BLaER1 treated with 17β-estradiol and CSF1 and Interleukin-3, amounts not matched to agents 10 nM and 100 nM (cell line): ENCODE data around the gene FLT1.

Experiments
- H3K27ac ChIP-seq, 11 experiments: shearing (Covaris generic); formaldehyde crosslinking; 2 replicates each; pipeline ENCODE4 v1.8.1; 2022
- H3K27me3 ChIP-seq, 11 experiments: shearing (Covaris generic); formaldehyde crosslinking; 2 replicates each; pipeline ENCODE4 v1.8.1; 2022
- H3K36me3 ChIP-seq, 11 experiments: shearing (Covaris generic); formaldehyde crosslinking; 2 replicates each; pipeline ENCODE4 v1.8.1; 2022
- H3K4me1 ChIP-seq, 10 experiments: shearing (Covaris generic); formaldehyde crosslinking; 2 replicates each; pipeline ENCODE4 v1.8.1; 2022
- H3K4me2 ChIP-seq, 11 experiments: shearing (Covaris generic); formaldehyde crosslinking; 2 replicates each; pipeline ENCODE4 v1.8.1; 2022
- H3K4me3 ChIP-seq, 10 experiments: shearing (Covaris generic); formaldehyde crosslinking; 2 replicates each; pipeline ENCODE4 v1.8.1; 2022
- H3K9ac ChIP-seq, 11 experiments: shearing (Covaris generic); formaldehyde crosslinking; 2 replicates each; pipeline ENCODE4 v1.8.1; 2022
- H3K9me3 ChIP-seq, 11 experiments: shearing (Covaris generic); formaldehyde crosslinking; replicated peaks in 1 of 11; 2 replicates each; pipeline ENCODE4 v1.8.1; 2022
- H4K20me1 ChIP-seq, 11 experiments: shearing (Covaris generic); formaldehyde crosslinking; 2 replicates each; pipeline ENCODE4 v1.8.1; 2022
- Cebpa-rat ChIP-seq, 11 experiments: shearing (Covaris generic); IDR thresholded peaks; 2 replicates each; pipeline ENCODE4 v1.8.1; 2022

The FLT1 gene

GRCh38 chr13:28392896-28393505, 101.9 kb downstream of the FLT1 start:
- Histone ChIP-seq H3K4me1 (peaks cover 0 to 26% (median 5%) of the 10 kb centered on the region in 10 experiments; a peak in 10 of 20 replicates), H3K9me3 (no peaks in the 10 kb centered on the region), H3K4me2 (no peak overlapping the region), H3K27ac (0 out of 22 replicates have a peak overlapping the region, but pooled peaks of 1 of the 11 experiments have one; percentile 1), H3K9ac (no peak overlapping the region), H3K36me3 (peaks cover 30 to 100% (median 92%) of the 10 kb centered on the region in 11 experiments), H4K20me1 (peaks cover 0 to 3% (median 0%) of the 10 kb centered on the region in 11 experiments; a peak in 1 of 22 replicates), H3K27me3 (no peaks in the 10 kb centered on the region), H3K4me3 (no peak overlapping the region)
- no peak for TF ChIP-seq Cebpa-rat (IDR thresholded peaks at IDR 0.05)

GRCh38 chr13:28392428-28392827, 102.5 kb downstream of the FLT1 start:
- Histone ChIP-seq H3K4me3 (no peak overlapping the region), H3K27me3 (no peaks in the 10 kb centered on the region), H3K27ac (0 out of 22 replicates have a peak overlapping the region, but pooled peaks of 1 of the 11 experiments have one; percentile 1), H3K9me3 (no peaks in the 10 kb centered on the region), H3K4me2 (no peak overlapping the region), H3K4me1 (peaks cover 0 to 26% (median 5%) of the 10 kb centered on the region in 10 experiments; a peak in 10 of 20 replicates), H4K20me1 (peaks cover 0 to 3% (median 0%) of the 10 kb centered on the region in 11 experiments; a peak in 1 of 22 replicates), H3K9ac (no peak overlapping the region), H3K36me3 (peaks cover 29 to 100% (median 89%) of the 10 kb centered on the region in 11 experiments)
- TF ChIP-seq Cebpa-rat (IDR thresholded peaks at IDR 0.05): no peak

GRCh38 chr13:28387740-28388501, 107.0 kb downstream of the FLT1 start:
- no peaks in the 10 kb centered on the region for H3K27me3 ChIP-seq
- H3K27ac ChIP-seq: no peak overlapping the region
- no peak for TF ChIP-seq Cebpa-rat (IDR thresholded peaks at IDR 0.05)
- H3K9ac ChIP-seq: no peak overlapping the region
- no peak overlapping the region for H3K4me3 ChIP-seq
- H4K20me1 ChIP-seq: no peaks in the 10 kb centered on the region; a peak in 1 of 22 replicates
- H3K4me1 ChIP-seq: peaks cover 0 to 35% (median 12%) of the 10 kb centered on the region in 10 experiments; a peak in 14 of 20 replicates
- H3K4me2 ChIP-seq: no peak overlapping the region
- no peaks in the 10 kb centered on the region for H3K9me3 ChIP-seq
- peaks cover 19 to 82% (median 64%) of the 10 kb centered on the region in 11 experiments for H3K36me3 ChIP-seq

GRCh38 chr13:28385362-28385761, 109.6 kb downstream of the FLT1 start:
- peak overlapping the region in 4 of 11 experiments; percentile 55 to 77 (median 66); a peak in 6 of 22 replicates for H3K4me2 ChIP-seq
- no peaks in the 10 kb centered on the region; a peak in 1 of 22 replicates for H4K20me1 ChIP-seq
- peaks cover 16 to 79% (median 60%) of the 10 kb centered on the region in 11 experiments for H3K36me3 ChIP-seq
- no peak overlapping the region for H3K4me3 ChIP-seq
- no peaks in the 10 kb centered on the region for H3K9me3 ChIP-seq
- no peak for TF ChIP-seq Cebpa-rat (IDR thresholded peaks at IDR 0.05)
- H3K9ac ChIP-seq: no peak overlapping the region
- H3K27me3 ChIP-seq: no peaks in the 10 kb centered on the region
- H3K4me1 ChIP-seq: peaks cover 0 to 48% (median 12%) of the 10 kb centered on the region in 10 experiments; a peak in 14 of 20 replicates
- peak overlapping the region in 1 of 11 experiments; percentile 40; a peak in 1 of 22 replicates for H3K27ac ChIP-seq

GRCh38 chr13:28384789-28385188, 110.1 kb downstream of the FLT1 start:
- H3K9ac ChIP-seq: no peak overlapping the region; a peak in 1 of 22 replicates
- H3K36me3 ChIP-seq: peaks cover 10 to 78% (median 57%) of the 10 kb centered on the region in 11 experiments
- TF ChIP-seq Cebpa-rat (IDR thresholded peaks at IDR 0.05): no peak
- no peaks in the 10 kb centered on the region for H3K27me3 ChIP-seq
- H4K20me1 ChIP-seq: no peaks in the 10 kb centered on the region
- H3K9me3 ChIP-seq: no peaks in the 10 kb centered on the region
- no peak overlapping the region for H3K4me3 ChIP-seq
- H3K4me2 ChIP-seq: peak overlapping the region in 7 of 11 experiments; percentile 2 to 77 (median 55); a peak in 11 of 22 replicates
- H3K27ac ChIP-seq: peak overlapping the region in 2 of 11 experiments; percentile 14 to 40; a peak in 4 of 22 replicates
- H3K4me1 ChIP-seq: peaks cover 0 to 54% (median 12%) of the 10 kb centered on the region in 10 experiments; a peak in 14 of 20 replicates

- Histone ChIP-seq H3K27ac (peak overlapping the region in 2 of 11 experiments; percentile 10 to 19; a peak in 3 of 22 replicates), H3K4me2 (peak overlapping the region in 3 of 11 experiments; percentile 45 to 79 (median 75); a peak in 5 of 22 replicates), H3K27me3 (peaks cover 0 to 7% (median 0%) of the 10 kb centered on the region in 11 experiments; a peak in 1 of 22 replicates), H3K36me3 (peaks cover 6 to 79% (median 64%) of the 10 kb centered on the region in 11 experiments), H3K9ac (no peak overlapping the region), H4K20me1 (no peaks in the 10 kb centered on the region), H3K9me3 (no peaks in the 10 kb centered on the region), H3K4me3 (no peak overlapping the region), H3K4me1 (peaks cover 0 to 51% (median 9%) of the 10 kb centered on the region in 10 experiments; a peak in 14 of 20 replicates)
- TF ChIP-seq Cebpa-rat (IDR thresholded peaks at IDR 0.05): no peak
These were observed 114.6 kb downstream of the FLT1 start for GRCh38 chr13:28380319-28380718.

- Histone ChIP-seq H4K20me1 (no peaks in the 10 kb centered on the region), H3K4me3 (no peak overlapping the region), H3K9me3 (no peaks in the 10 kb centered on the region), H3K36me3 (peaks cover 6 to 78% (median 62%) of the 10 kb centered on the region in 11 experiments), H3K9ac (no peak overlapping the region), H3K27me3 (peaks cover 0 to 7% (median 0%) of the 10 kb centered on the region in 11 experiments; a peak in 1 of 22 replicates), H3K27ac (peak overlapping the region in 2 of 11 experiments; percentile 10 to 19; a peak in 2 of 22 replicates), H3K4me1 (peaks cover 0 to 51% (median 3%) of the 10 kb centered on the region in 10 experiments; a peak in 11 of 20 replicates), H3K4me2 (peak overlapping the region in 3 of 11 experiments; percentile 45 to 79 (median 75); a peak in 6 of 22 replicates)
- no peak for TF ChIP-seq Cebpa-rat (IDR thresholded peaks at IDR 0.05)
These were observed 115.4 kb downstream of the FLT1 start for GRCh38 chr13:28379371-28380083.

GRCh38 chr13:28376604-28377003, 118.3 kb downstream of the FLT1 start:
- no peak for TF ChIP-seq Cebpa-rat (IDR thresholded peaks at IDR 0.05)
- Histone ChIP-seq H3K9me3 (no peaks in the 10 kb centered on the region), H3K9ac (no peak overlapping the region), H3K4me2 (no peak overlapping the region), H3K36me3 (peaks cover 6 to 54% (median 39%) of the 10 kb centered on the region in 11 experiments; a peak in 19 of 22 replicates), H3K27me3 (peaks cover 0 to 7% (median 0%) of the 10 kb centered on the region in 11 experiments; a peak in 1 of 22 replicates), H3K4me3 (no peak overlapping the region), H4K20me1 (no peaks in the 10 kb centered on the region), H3K4me1 (peaks cover 0 to 53% (median 15%) of the 10 kb centered on the region in 10 experiments; a peak in 15 of 20 replicates), H3K27ac (no peak overlapping the region)
